ENCODE results near the gene ESRRB. TPM values are rescaled to one million over a fixed set of nuclear protein-coding genes. Genes with fewer than 3 reads are reported as not detected.
A peak's percentile ranks its signal among the peaks of the same experiment; 100 is the strongest.

The ESRRB gene
- total RNA-seq, 1 experiment from 2014 or later: 1.6 TPM

DNA sequence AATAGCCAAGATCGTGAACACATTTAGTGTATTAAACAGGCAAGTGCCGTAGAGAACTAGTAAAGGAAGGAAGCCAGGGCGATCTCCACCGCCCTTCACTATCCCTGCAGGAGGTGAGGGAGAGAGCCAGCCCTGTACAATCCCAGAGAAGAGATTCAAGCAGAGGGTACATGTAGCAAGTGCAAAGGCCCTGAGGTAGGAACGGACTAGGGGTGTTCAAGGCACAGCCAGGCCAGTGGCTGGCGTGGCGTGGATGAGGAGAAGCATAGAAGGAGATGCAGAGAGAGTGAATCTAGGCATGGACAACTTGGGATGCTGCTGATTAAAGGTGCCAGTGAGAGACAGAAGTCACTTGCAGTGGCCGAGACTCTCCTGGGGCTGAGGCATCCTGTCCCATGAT is 39.1 kb upstream of the ESRRB start:
- POLR2A ChIA-PET: no interaction called here
- H3K27ac Mint-ChIP-seq: no peak overlapping the region
- H3K4me1 Mint-ChIP-seq: peaks cover 17% of the 10 kb centered on the region
- no peak overlapping the region for H3K4me3 Mint-ChIP-seq
- CTCF ChIA-PET: interaction anchor here (1.4 to 1.5 kb wide), 3 partner anchors 15 to 286 kb away, joined by 3 to 5 read pairs (median 4); no protein-coding TSS in a partner anchor
- no peaks in the 10 kb centered on the region; the same call in 1 of the 2 replicates for H3K9me3 Mint-ChIP-seq
- DNase-seq (ENCODE audit: low spot score) (no peak), ATAC-seq (no peak)
- no peaks in the 10 kb centered on the region for H3K36me3 Mint-ChIP-seq
- TF ChIP-seq KAT7 (CRISPR knock-in tag; IDR thresholded peaks at IDR 0.05; ENCODE audit: borderline replicate concordance) (no peak), JAZF1 (CRISPR knock-in tag; IDR thresholded peaks at IDR 0.05) (no peak), RORB (CRISPR knock-in tag; IDR thresholded peaks at IDR 0.05) (no peak), IRF2 (CRISPR knock-in tag; IDR thresholded peaks at IDR 0.05; ENCODE audit: borderline replicate concordance, low read depth) (no peak), ZNF416 (CRISPR knock-in tag; IDR thresholded peaks at IDR 0.05) (no peak), GRHL2 (CRISPR knock-in tag; IDR thresholded peaks at IDR 0.05; ENCODE audit: insufficient replicate concordance, severe bottlenecking) (no peak), NR3C1 (CRISPR knock-in tag; conservative IDR thresholded peaks at IDR 0.05; ENCODE audit: low read depth) (no peak), FOXK1 (CRISPR knock-in tag; IDR thresholded peaks at IDR 0.05) (no peak), NFE2L1 (CRISPR knock-in tag; IDR thresholded peaks at IDR 0.05) (no peak)
- TF ChIP-seq, protein P1, sequence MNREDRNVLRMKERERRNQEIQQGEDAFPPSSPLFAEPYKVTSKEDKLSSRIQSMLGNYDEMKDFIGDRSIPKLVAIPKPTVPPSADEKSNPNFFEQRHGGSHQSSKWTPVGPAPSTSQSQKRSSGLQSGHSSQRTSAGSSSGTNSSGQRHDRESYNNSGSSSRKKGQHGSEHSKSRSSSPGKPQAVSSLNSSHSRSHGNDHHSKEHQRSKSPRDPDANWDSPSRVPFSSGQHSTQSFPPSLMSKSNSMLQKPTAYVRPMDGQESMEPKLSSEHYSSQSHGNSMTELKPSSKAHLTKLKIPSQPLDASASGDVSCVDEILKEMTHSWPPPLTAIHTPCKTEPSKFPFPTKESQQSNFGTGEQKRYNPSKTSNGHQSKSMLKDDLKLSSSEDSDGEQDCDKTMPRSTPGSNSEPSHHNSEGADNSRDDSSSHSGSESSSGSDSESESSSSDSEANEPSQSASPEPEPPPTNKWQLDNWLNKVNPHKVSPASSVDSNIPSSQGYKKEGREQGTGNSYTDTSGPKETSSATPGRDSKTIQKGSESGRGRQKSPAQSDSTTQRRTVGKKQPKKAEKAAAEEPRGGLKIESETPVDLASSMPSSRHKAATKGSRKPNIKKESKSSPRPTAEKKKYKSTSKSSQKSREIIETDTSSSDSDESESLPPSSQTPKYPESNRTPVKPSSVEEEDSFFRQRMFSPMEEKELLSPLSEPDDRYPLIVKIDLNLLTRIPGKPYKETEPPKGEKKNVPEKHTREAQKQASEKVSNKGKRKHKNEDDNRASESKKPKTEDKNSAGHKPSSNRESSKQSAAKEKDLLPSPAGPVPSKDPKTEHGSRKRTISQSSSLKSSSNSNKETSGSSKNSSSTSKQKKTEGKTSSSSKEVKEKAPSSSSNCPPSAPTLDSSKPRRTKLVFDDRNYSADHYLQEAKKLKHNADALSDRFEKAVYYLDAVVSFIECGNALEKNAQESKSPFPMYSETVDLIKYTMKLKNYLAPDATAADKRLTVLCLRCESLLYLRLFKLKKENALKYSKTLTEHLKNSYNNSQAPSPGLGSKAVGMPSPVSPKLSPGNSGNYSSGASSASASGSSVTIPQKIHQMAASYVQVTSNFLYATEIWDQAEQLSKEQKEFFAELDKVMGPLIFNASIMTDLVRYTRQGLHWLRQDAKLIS (CRISPR knock-in tag; IDR thresholded peaks at IDR 0.05; ENCODE audit: borderline replicate concordance): no peak
- TF ChIP-seq, protein P2, sequence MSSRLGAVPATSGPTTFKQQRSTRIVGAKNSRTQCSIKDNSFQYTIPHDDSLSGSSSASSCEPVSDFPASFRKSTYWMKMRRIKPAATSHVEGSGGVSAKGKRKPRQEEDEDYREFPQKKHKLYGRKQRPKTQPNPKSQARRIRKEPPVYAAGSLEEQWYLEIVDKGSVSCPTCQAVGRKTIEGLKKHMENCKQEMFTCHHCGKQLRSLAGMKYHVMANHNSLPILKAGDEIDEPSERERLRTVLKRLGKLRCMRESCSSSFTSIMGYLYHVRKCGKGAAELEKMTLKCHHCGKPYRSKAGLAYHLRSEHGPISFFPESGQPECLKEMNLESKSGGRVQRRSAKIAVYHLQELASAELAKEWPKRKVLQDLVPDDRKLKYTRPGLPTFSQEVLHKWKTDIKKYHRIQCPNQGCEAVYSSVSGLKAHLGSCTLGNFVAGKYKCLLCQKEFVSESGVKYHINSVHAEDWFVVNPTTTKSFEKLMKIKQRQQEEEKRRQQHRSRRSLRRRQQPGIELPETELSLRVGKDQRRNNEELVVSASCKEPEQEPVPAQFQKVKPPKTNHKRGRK (CRISPR knock-in tag; IDR thresholded peaks at IDR 0.05; ENCODE audit: borderline replicate concordance): no peak
- TF ChIP-seq, protein P3, sequence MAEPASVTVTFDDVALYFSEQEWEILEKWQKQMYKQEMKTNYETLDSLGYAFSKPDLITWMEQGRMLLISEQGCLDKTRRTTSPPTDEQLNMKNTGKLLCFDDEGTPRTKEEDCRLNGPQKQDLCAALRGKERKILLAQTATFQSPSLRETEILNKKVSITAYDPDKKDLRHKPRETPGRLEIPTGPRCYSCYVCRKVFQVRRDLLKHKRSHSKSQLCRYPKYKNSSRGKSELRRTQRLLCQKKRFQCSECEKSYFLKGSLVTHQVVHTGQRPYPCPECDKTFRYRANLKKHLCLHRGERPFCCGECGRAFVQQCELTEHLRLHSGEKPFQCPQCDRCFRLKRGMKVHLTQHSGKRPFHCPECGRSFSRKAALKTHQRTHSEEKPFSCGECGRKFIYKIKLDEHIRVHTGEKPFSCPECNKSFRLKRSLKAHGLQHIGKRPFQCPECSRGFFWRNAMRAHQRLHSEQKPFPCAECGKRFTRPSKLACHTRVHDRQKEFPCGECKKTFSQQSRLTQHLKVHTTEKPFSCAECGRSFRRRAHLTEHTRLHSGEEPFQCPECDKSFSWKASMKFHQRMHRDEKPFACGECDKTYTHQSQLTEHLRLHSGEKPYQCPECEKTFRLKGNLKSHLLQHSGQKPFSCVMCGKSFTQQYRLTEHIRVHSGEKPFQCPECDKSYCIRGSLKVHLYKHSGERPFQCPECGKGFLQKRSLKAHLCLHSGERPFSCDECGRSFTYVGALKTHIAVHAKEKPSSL (CRISPR knock-in tag; conservative IDR thresholded peaks at IDR 0.05): no peak
- TF ChIP-seq, protein P4, sequence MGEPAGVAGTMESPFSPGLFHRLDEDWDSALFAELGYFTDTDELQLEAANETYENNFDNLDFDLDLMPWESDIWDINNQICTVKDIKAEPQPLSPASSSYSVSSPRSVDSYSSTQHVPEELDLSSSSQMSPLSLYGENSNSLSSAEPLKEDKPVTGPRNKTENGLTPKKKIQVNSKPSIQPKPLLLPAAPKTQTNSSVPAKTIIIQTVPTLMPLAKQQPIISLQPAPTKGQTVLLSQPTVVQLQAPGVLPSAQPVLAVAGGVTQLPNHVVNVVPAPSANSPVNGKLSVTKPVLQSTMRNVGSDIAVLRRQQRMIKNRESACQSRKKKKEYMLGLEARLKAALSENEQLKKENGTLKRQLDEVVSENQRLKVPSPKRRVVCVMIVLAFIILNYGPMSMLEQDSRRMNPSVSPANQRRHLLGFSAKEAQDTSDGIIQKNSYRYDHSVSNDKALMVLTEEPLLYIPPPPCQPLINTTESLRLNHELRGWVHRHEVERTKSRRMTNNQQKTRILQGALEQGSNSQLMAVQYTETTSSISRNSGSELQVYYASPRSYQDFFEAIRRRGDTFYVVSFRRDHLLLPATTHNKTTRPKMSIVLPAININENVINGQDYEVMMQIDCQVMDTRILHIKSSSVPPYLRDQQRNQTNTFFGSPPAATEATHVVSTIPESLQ (CRISPR knock-in tag; IDR thresholded peaks at IDR 0.05): no peak
- H3K27me3 Mint-ChIP-seq (ENCODE audit: low read depth): peaks cover 4% of the 10 kb centered on the region; the same call in 1 of the 2 replicates

DNA sequence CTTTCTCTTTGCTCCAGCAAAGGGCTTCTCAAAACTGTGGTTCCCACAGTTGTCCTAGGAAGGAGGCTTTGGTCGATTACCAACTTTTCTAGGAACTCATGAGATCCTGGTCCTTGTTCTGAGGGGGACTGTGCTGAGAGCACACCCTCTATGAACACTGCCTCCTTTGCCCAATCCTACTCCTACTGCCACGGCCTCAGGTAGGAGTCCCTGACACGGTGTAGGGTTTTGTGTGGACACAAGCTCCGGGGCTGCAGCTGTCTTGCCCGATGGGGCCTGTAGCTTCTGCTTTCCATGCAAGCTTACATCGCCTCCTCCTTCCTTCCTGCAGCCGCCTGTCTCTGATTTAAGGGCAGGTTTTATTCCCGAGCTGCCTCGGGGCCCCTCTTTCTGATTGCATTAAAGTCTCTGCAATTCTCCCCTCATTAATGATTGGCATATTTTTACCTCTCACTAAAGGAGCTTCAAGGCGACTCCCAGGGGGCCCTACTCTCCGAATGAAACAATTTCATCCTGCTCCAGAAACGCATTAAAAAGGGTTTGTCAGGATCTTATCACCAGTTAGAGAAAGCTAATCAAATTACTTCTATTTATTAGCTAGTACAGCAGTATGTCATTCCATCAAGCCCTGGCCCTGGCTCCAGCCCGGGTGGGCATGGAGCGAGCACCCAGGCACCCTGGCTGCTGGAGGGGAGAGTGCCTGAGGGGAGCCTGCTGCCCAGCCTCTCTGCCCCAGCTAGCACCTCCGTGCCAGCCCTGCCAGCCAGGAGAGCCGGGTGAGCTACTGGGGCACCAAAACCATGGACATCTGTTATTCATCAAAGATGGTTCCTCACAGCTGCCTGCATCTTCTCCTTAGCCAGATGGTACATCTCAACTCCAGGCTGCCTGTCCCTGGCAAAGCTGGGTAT is 38.0 kb upstream of the ESRRB start:
- H3K27ac Mint-ChIP-seq: no peak overlapping the region
- TF ChIP-seq ZNF416 (CRISPR knock-in tag; IDR thresholded peaks at IDR 0.05) (no peak), ZNF121 (CRISPR knock-in tag; IDR thresholded peaks at IDR 0.05) (no peak), TEAD4 (CRISPR knock-in tag; IDR thresholded peaks at IDR 0.05) (no peak), NFATC4 (CRISPR knock-in tag; IDR thresholded peaks at IDR 0.05) (no peak), RELA (CRISPR knock-in tag; IDR thresholded peaks at IDR 0.05; ENCODE audit: borderline replicate concordance) (no peak), KAT7 (CRISPR knock-in tag; IDR thresholded peaks at IDR 0.05; ENCODE audit: borderline replicate concordance) (no peak)
- TF ChIP-seq, protein P5, sequence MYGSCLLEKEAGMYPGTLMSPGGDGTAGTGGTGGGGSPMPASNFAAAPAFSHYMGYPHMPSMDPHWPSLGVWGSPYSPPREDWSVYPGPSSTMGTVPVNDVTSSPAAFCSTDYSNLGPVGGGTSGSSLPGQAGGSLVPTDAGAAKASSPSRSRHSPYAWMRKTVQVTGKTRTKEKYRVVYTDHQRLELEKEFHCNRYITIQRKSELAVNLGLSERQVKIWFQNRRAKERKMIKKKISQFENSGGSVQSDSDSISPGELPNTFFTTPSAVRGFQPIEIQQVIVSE (CRISPR knock-in tag; IDR thresholded peaks at IDR 0.05; ENCODE audit: borderline replicate concordance): no peak
- TF ChIP-seq, protein P1 (CRISPR knock-in tag; IDR thresholded peaks at IDR 0.05; ENCODE audit: borderline replicate concordance): no peak

More for the DNA sequence above, 38.0 kb upstream of the ESRRB start:
- Mint-ChIP-seq H3K9me3 (no peaks in the 10 kb centered on the region; the same call in 1 of the 2 replicates), H3K27me3 (ENCODE audit: low read depth) (peaks cover 4% of the 10 kb centered on the region; the same call in 1 of the 2 replicates), H3K4me1 (peaks cover 17% of the 10 kb centered on the region), H3K36me3 (no peaks in the 10 kb centered on the region), H3K4me3 (no peak overlapping the region)
- CTCF ChIA-PET: interaction anchor here (0.7 to 1.5 kb wide), 4 partner anchors 14 to 287 kb away, joined by 3 to 5 read pairs (median 4); no protein-coding TSS in a partner anchor
- DNase-seq (ENCODE audit: low spot score): no peak
- POLR2A ChIA-PET: no interaction called here
- peak; percentile 49 for ATAC-seq

All from WTC11 (cell line).